HepG2 (cell line): ENCODE results near the gene TMF1. TPM values are rescaled to one million over a fixed set of nuclear protein-coding genes. Genes with fewer than 3 reads are reported as not detected.
A peak's percentile ranks its signal among the peaks of the same experiment; 100 is the strongest.

ENCODE experiments used
- HMG20A ChIP-seq: IDR thresholded peaks from 2 replicates; pipeline ENCODE4 v1.6.1; 2016; ENCODE audit warnings: borderline replicate concordance
- MATR3 ChIP-seq: sonication (generic); formaldehyde crosslinking; IDR thresholded peaks from 2 replicates; pipeline ENCODE4 v1.4.0; 2020; ENCODE audit warnings: missing genetic modification reagents
- NAIF1 ChIP-seq: sonication (generic); formaldehyde crosslinking; IDR thresholded peaks from 2 replicates; pipeline ENCODE4 v1.5.0; 2020; ENCODE audit warnings: mild to moderate bottlenecking, missing genetic modification reagents, borderline replicate concordance
- SOX6 ChIP-seq, 2 experiments: fragments of 450-650 bp in 1 of 2; sonication (generic) in 1 of 2; formaldehyde crosslinking in 1 of 2; IDR thresholded peaks; 2 replicates each; pipeline versions ENCODE4 v1.4.0 to v1.6.1; 2017 to 2020; ENCODE audit warnings: antibody characterized with exemption in 1 of 2, mild to moderate bottlenecking in 1 of 2, missing genetic modification reagents in 1 of 2
- SRF ChIP-seq: IDR thresholded peaks from 2 replicates; pipeline ENCODE4 v1.6.1; 2011; ENCODE audit warnings: mild to moderate bottlenecking, low read depth, low read length, moderate library complexity
- WIZ ChIP-seq: sonication (generic); formaldehyde crosslinking; IDR thresholded peaks from 2 replicates; pipeline ENCODE4 v1.5.1; 2020; ENCODE audit warnings: mild to moderate bottlenecking, missing genetic modification reagents
- ZFY ChIP-seq: sonication (generic); formaldehyde crosslinking; IDR thresholded peaks from 2 replicates; pipeline ENCODE4 v1.4.0; 2020; ENCODE audit warnings: missing genetic modification reagents
- ZNF20 ChIP-seq: sonication (generic); formaldehyde crosslinking; IDR thresholded peaks from 2 replicates; pipeline ENCODE4 v1.4.0; 2020; ENCODE audit warnings: mild to moderate bottlenecking, moderate library complexity, missing genetic modification reagents
- ZNF232 ChIP-seq: sonication (generic); formaldehyde crosslinking; IDR thresholded peaks from 2 replicates; pipeline ENCODE4 v1.4.0; 2020; ENCODE audit warnings: missing genetic modification reagents, borderline replicate concordance
- ZNF615 ChIP-seq: sonication (generic); formaldehyde crosslinking; IDR thresholded peaks from 2 replicates; pipeline ENCODE4 v1.5.0; 2020; ENCODE audit warnings: mild to moderate bottlenecking, missing genetic modification reagents, borderline replicate concordance
- ZNF800 ChIP-seq: sonication (generic); formaldehyde crosslinking; IDR thresholded peaks from 2 replicates; pipeline ENCODE4 v1.4.0; 2020; ENCODE audit warnings: missing genetic modification reagents
- polyA plus RNA-seq, 8 experiments: library from polyadenylated mRNA; depleted of rRNA in 3 of 8; stranded (reverse) in 7 of 8; unstranded in 1 of 8; fragments of >200 nt; fragmentation: Illumina TruSeq in 4 of 8; extraction: Trizol in 4 of 8; gene quantifications; 2 replicates each; pipeline versions ENCODE4 v1.2.1 to v1.2.3, GENCODE V29; 2011 to 2016; ENCODE audit warnings: low read depth in 4 of 8, missing spikeins in 1 of 8, mixed read lengths in 1 of 8; ENCODE audit not compliant: insufficient read depth in 1 of 8
- total RNA-seq, 5 experiments: library from RNA; depleted of rRNA; stranded (reverse); fragments of >200 nt; fragmentation: Illumina TruSeq; extraction: Trizol; gene quantifications; 2 replicates each; pipeline ENCODE4 v1.2.3, GENCODE V29; 2016; ENCODE audit warnings: low read depth in 1 of 5
- TF ChIP-seq, protein P1 (sequence below): sonication (generic); formaldehyde crosslinking; IDR thresholded peaks from 2 replicates; pipeline ENCODE4 v1.4.0; 2020; ENCODE audit warnings: missing genetic modification reagents
- TF ChIP-seq, protein P2 (sequence below): sonication (generic); formaldehyde crosslinking; IDR thresholded peaks from 2 replicates; pipeline ENCODE4 v1.9.0; 2021; ENCODE audit warnings: missing genetic modification reagents, borderline replicate concordance
- TF ChIP-seq, protein P3 (sequence below): sonication (generic); formaldehyde crosslinking; IDR thresholded peaks from 2 replicates; pipeline ENCODE4 v1.4.0; 2020; ENCODE audit warnings: missing genetic modification reagents, borderline replicate concordance

The TMF1 gene
- total and polyA plus RNA-seq, 2 of the 13 experiments (the other 11 are each of a cell fraction or from before 2014, with no cell fraction given): 12.1 to 38.4 TPM

DNA sequence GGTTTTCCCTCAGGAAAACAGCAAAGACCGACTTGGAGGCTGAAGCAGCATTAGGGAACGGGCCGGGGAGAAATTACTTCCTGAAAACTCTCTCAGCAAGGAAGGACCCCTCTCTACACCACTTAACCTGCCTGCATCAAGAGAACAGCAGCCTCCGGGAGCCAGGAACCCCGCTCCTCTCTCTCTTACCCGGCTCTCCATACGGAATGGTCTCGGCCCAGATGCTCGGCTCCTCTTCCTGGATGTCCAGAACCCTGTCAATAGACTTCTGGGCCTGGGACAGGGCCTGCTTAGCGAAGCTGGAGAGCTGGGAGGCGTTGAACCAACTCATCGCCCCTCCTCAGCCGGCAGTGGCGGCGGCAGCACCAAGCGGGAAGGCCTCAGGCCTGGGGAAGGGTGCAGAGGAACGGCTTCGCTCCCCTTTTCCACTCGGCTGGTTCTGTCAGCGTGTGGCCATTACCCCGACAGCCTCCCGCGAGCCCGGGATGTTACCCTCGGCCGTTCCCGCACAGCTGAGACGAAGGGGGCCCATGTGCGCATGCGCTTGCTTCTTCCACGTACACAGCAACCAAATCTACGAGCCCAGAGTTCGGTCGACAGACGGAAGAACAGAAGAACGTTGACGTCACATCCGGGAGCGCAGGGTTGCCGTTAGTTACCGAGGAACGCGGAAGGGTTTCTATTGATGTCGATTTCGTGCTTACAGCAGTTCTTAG, at the start of gene TMF1 (continued):
- TF ChIP-seq, protein P1, sequence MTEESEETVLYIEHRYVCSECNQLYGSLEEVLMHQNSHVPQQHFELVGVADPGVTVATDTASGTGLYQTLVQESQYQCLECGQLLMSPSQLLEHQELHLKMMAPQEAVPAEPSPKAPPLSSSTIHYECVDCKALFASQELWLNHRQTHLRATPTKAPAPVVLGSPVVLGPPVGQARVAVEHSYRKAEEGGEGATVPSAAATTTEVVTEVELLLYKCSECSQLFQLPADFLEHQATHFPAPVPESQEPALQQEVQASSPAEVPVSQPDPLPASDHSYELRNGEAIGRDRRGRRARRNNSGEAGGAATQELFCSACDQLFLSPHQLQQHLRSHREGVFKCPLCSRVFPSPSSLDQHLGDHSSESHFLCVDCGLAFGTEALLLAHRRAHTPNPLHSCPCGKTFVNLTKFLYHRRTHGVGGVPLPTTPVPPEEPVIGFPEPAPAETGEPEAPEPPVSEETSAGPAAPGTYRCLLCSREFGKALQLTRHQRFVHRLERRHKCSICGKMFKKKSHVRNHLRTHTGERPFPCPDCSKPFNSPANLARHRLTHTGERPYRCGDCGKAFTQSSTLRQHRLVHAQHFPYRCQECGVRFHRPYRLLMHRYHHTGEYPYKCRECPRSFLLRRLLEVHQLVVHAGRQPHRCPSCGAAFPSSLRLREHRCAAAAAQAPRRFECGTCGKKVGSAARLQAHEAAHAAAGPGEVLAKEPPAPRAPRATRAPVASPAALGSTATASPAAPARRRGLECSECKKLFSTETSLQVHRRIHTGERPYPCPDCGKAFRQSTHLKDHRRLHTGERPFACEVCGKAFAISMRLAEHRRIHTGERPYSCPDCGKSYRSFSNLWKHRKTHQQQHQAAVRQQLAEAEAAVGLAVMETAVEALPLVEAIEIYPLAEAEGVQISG (CRISPR knock-in tag): no peak; the same call in 1 of the 2 replicates
- TF ChIP-seq ZNF800 (CRISPR knock-in tag): 0 out of 2 replicates have a peak, but pooled peaks have one; percentile 5
- TF ChIP-seq ZFY (CRISPR knock-in tag): peak; percentile 95
- TF ChIP-seq ZNF615 (CRISPR knock-in tag): no peak
- TF ChIP-seq, protein P2, sequence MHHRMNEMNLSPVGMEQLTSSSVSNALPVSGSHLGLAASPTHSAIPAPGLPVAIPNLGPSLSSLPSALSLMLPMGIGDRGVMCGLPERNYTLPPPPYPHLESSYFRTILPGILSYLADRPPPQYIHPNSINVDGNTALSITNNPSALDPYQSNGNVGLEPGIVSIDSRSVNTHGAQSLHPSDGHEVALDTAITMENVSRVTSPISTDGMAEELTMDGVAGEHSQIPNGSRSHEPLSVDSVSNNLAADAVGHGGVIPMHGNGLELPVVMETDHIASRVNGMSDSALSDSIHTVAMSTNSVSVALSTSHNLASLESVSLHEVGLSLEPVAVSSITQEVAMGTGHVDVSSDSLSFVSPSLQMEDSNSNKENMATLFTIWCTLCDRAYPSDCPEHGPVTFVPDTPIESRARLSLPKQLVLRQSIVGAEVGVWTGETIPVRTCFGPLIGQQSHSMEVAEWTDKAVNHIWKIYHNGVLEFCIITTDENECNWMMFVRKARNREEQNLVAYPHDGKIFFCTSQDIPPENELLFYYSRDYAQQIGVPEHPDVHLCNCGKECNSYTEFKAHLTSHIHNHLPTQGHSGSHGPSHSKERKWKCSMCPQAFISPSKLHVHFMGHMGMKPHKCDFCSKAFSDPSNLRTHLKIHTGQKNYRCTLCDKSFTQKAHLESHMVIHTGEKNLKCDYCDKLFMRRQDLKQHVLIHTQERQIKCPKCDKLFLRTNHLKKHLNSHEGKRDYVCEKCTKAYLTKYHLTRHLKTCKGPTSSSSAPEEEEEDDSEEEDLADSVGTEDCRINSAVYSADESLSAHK (CRISPR knock-in tag): no peak
- TF ChIP-seq ZNF232 (CRISPR knock-in tag): no peak
- TF ChIP-seq, protein P3, sequence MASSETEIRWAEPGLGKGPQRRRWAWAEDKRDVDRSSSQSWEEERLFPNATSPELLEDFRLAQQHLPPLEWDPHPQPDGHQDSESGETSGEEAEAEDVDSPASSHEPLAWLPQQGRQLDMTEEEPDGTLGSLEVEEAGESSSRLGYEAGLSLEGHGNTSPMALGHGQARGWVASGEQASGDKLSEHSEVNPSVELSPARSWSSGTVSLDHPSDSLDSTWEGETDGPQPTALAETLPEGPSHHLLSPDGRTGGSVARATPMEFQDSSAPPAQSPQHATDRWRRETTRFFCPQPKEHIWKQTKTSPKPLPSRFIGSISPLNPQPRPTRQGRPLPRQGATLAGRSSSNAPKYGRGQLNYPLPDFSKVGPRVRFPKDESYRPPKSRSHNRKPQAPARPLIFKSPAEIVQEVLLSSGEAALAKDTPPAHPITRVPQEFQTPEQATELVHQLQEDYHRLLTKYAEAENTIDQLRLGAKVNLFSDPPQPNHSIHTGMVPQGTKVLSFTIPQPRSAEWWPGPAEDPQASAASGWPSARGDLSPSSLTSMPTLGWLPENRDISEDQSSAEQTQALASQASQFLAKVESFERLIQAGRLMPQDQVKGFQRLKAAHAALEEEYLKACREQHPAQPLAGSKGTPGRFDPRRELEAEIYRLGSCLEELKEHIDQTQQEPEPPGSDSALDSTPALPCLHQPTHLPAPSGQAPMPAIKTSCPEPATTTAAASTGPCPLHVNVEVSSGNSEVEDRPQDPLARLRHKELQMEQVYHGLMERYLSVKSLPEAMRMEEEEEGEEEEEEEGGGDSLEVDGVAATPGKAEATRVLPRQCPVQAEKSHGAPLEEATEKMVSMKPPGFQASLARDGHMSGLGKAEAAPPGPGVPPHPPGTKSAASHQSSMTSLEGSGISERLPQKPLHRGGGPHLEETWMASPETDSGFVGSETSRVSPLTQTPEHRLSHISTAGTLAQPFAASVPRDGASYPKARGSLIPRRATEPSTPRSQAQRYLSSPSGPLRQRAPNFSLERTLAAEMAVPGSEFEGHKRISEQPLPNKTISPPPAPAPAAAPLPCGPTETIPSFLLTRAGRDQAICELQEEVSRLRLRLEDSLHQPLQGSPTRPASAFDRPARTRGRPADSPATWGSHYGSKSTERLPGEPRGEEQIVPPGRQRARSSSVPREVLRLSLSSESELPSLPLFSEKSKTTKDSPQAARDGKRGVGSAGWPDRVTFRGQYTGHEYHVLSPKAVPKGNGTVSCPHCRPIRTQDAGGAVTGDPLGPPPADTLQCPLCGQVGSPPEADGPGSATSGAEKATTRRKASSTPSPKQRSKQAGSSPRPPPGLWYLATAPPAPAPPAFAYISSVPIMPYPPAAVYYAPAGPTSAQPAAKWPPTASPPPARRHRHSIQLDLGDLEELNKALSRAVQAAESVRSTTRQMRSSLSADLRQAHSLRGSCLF (CRISPR knock-in tag): no peak
- no peak for TF ChIP-seq SRF
- TF ChIP-seq MATR3 (CRISPR knock-in tag): no peak
- TF ChIP-seq WIZ (CRISPR knock-in tag): no peak
- no peak for TF ChIP-seq HMG20A (CRISPR knock-in tag)
- TF ChIP-seq SOX6 (IDR thresholded peaks at IDR 0.05): no peak
- peak; percentile 32; the same call in 1 of the 2 replicates for TF ChIP-seq SOX6 (CRISPR knock-in tag; IDR thresholded peaks at IDR 0.05)
- TF ChIP-seq ZNF20: no peak
- no peak for TF ChIP-seq NAIF1 (CRISPR knock-in tag)
